Upper lobe of right lung (tissue), 1 donor: ENCODE results near the gene CHST5. TPM values are rescaled to one million over a fixed set of nuclear protein-coding genes. Genes with fewer than 3 reads are reported as not detected.

ENCODE experiments used
- ATAC-seq: fragments of 200-7000 bp; cut with Tn5 transposase; one replicate; pipeline ENCODE4 v1.9.1; 2020; ENCODE audit warnings: mild to moderate bottlenecking, moderate library complexity
- DNase-seq: peaks from one replicate; pipeline ENCODE4 v3.0.0-alpha.2; 2020
- H3K27ac ChIP-seq: fragments of 200-600 bp; one replicate; pipeline ENCODE4 v1.8.0; 2022
- H3K27me3 ChIP-seq: fragments of 200-600 bp; one replicate; pipeline ENCODE4 v1.8.0; 2022; ENCODE audit warnings: mild to moderate bottlenecking
- H3K36me3 ChIP-seq: fragments of 200-600 bp; one replicate; pipeline ENCODE4 v1.8.0; 2022
- H3K4me1 ChIP-seq: fragments of 200-600 bp; one replicate; pipeline ENCODE4 v1.8.0; 2022
- H3K4me3 ChIP-seq: fragments of 200-600 bp; one replicate; pipeline ENCODE4 v1.8.0; 2022; ENCODE audit warnings: mild to moderate bottlenecking
- H3K9me3 ChIP-seq: fragments of 200-600 bp; one replicate; pipeline ENCODE4 v1.8.0; 2022
- intact Hi-C: fragments of 100-400 bp; cut with DNase I; formaldehyde crosslinking; loops from one replicate; pipeline ENCODE4 v1.11.0; 2022
- total RNA-seq: library from RNA; stranded (reverse); fragmentation: NEBNext Ultra II Directional; extraction: Animal tissue kit (Norgen Biotek cat#: 25700); gene quantifications from one replicate; pipeline ENCODE4 v1.2.1, GENCODE V29; 2021
- TF ChIP-seq, protein P1 (sequence below): fragments of 200-600 bp; IDR thresholded peaks from one replicate; pipeline ENCODE4 v1.8.0; 2022; ENCODE audit warnings: antibody characterized with exemption
- donor health status: DM: no; HTN: yes; CAD: no; lungs with severe emphysema.

CHST5 gene
- total RNA-seq, 1 donor from 2014 or later: not detected

DNA sequence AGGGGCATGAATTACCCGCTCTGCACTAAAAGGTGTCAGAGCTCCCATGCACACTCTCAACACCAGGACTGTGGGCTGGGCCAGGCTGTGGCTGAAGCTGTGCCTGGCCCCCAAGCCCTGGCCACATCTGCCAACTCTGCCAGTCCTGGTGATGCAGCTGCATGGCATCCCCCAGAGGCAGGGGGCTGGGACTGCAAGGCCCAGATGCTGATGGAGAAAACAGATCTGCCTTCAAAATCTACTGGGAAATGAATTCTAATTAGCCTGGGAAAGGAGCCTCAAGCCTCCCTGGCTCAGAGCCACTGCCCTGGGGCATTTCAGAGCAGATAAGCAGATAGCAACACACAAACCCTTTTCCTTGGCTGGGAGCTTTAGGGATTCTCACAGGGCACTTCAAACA is 44.0 kb downstream of the CHST5 start:
- TF ChIP-seq, protein P1, sequence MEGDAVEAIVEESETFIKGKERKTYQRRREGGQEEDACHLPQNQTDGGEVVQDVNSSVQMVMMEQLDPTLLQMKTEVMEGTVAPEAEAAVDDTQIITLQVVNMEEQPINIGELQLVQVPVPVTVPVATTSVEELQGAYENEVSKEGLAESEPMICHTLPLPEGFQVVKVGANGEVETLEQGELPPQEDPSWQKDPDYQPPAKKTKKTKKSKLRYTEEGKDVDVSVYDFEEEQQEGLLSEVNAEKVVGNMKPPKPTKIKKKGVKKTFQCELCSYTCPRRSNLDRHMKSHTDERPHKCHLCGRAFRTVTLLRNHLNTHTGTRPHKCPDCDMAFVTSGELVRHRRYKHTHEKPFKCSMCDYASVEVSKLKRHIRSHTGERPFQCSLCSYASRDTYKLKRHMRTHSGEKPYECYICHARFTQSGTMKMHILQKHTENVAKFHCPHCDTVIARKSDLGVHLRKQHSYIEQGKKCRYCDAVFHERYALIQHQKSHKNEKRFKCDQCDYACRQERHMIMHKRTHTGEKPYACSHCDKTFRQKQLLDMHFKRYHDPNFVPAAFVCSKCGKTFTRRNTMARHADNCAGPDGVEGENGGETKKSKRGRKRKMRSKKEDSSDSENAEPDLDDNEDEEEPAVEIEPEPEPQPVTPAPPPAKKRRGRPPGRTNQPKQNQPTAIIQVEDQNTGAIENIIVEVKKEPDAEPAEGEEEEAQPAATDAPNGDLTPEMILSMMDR: no peak
- Histone ChIP-seq H3K27me3 (peaks cover 14% of the 10 kb centered on the region), H3K9me3 (no peaks in the 10 kb centered on the region), H3K36me3 (no peaks in the 10 kb centered on the region), H3K4me3 (no peak overlapping the region), H3K4me1 (peaks cover 11% of the 10 kb centered on the region), H3K27ac (no peak overlapping the region)
- intact Hi-C loops: no loop called here
- no peak for DNase-seq
- ATAC-seq: no peak

DNA sequence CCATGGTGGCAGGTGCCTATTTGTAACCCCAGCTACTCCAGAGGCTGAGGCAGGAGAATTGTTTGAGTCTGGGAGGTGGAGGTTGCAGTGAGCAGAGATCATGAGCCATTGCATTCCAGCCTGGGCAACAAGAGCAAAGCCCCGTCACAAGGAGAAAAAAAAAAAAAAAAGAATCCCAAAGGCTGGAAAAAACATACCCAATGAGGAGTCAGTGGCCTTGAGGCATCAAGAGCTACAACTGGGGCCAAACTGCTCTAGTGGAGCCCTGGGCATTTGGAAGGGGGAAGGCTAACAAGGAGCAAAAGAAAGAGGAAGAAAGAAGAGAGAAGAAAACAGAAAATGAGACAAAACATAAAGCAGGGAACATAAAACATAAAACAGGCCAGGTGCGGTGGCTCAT is 47.6 kb downstream of the CHST5 start:
- intact Hi-C loops: no loop called here
- no peak for ATAC-seq
- no peak for DNase-seq
- H3K36me3 ChIP-seq: no peaks in the 10 kb centered on the region
- no peaks in the 10 kb centered on the region for H3K4me1 ChIP-seq
- TF ChIP-seq, protein P1: no peak
- no peak overlapping the region for H3K27ac ChIP-seq
- H3K4me3 ChIP-seq: no peak overlapping the region
- no peaks in the 10 kb centered on the region for H3K9me3 ChIP-seq
- H3K27me3 ChIP-seq: peaks cover 4% of the 10 kb centered on the region

DNA sequence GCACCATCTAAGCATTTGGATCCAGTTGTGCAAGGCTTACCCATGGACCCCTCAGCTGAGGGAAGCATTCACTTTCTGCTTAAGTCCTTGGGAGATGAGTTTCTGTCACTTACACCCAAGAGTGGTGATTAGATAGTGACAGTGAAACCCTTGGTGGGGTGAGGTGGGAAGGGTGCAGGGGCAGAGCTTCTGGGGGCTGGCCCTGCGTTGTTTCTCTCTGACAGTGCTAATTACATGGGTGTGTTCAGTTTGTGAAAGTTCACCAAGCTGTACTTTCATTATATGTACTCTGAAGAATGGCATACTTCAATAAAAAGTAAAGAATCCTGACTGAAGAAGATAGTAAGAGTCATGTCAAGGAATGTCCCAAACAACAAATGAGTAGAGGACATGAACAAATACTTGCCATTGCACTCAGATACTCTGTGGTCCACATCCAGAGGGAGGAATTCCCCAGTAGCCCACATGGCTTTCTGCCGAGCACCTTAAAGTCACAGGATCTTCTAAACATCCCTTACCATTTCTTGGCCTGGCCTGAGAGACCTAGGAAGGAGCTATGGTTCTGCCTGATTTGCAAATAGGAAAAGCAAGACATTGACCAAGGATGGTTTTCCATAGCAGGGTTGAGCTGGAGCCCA is 49.1 kb downstream of the CHST5 start:
- Histone ChIP-seq H3K27me3 (no peaks in the 10 kb centered on the region), H3K4me1 (no peaks in the 10 kb centered on the region), H3K4me3 (no peak overlapping the region), H3K36me3 (no peaks in the 10 kb centered on the region), H3K9me3 (no peaks in the 10 kb centered on the region), H3K27ac (no peak overlapping the region)
- intact Hi-C loops: no loop called here
- no peak for ATAC-seq
- TF ChIP-seq, protein P1: no peak
- no peak for DNase-seq

DNA sequence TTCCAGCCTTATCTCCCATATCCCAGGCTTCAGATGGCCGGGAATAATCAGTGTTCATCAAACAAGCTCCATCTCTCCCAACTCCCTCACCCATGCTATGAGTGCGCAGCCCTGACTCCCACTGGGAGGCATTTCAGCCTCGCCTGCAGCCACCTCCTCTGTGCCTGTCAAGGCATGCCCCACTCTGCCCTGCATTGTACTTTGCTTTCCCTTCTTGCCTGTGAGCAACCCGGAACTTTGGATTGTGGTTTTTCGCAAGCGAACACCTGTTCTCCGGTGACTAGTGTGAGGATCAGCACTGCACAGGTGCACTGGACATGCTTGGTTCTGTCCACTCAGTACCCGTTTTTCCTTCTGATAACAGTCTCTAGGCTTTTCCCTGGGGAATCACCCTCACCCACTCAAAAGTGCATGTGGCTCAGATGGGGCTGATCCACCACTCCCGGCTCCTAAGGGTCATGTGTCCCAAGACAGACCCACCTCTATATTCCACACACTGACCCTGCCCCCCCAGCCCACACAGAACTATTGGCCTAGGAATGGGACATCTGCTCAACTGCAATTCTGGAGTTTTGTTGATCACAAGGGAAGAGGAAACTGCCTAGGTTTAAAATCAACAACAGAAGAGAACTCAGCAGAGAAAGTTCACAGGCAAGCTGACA is 49.8 kb downstream of the CHST5 start:
- ATAC-seq: no peak
- H3K4me1 ChIP-seq: no peaks in the 10 kb centered on the region

DNA sequence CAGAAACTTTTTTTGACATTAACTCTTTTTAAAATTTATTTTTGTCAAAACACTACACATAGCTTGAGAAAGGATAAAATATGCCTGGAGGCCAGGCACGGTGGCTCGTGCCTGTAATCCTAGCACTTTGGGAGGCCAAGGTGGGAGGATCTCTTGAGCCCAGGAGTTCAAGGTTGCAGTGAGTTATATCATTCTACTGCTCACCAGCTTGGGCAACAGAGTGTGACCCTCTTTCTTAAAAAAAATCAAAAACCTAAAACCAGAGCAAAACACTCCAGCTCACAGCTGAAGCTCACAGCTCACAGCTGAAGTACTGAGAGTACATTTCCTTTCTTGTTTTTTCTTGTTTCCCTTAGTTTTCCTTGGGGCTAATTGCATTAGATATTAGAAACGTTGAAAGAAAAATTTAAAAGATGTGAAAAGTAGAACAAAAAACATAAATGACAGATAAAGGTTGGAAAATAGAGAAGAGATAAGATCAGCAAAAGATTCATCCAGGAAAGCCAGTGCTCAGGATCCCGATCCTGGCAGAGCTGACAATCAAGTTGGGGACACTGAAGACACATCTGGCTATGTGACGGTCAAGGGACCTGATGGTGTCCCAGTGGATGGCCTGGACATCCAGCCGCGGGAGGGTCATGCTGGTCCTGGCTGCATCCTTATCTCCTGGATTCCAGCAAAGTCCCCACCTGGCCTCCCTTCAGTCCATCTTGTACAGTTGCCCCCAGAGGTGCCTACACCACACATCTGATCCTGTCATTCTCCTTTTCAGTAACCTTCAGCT is 50.5 kb downstream of the CHST5 start:
- intact Hi-C loops: no loop called here
- ATAC-seq (no peak), DNase-seq (no peak)
- Histone ChIP-seq H3K9me3 (no peaks in the 10 kb centered on the region), H3K27me3 (peaks cover 3% of the 10 kb centered on the region), H3K4me1 (no peaks in the 10 kb centered on the region), H3K36me3 (no peaks in the 10 kb centered on the region), H3K4me3 (no peak overlapping the region), H3K27ac (no peak overlapping the region)
- TF ChIP-seq, protein P1: no peak

More for the DNA sequence above, 49.8 kb downstream of the CHST5 start:
- Histone ChIP-seq H3K4me3 (no peak overlapping the region), H3K9me3 (no peaks in the 10 kb centered on the region), H3K27ac (no peak overlapping the region), H3K27me3 (no peaks in the 10 kb centered on the region), H3K36me3 (no peaks in the 10 kb centered on the region)
- no peak for DNase-seq
- TF ChIP-seq, protein P1: no peak
- intact Hi-C loops: no loop called here
